Ishikawa (cell line): ENCODE measurements around the gene SLC2A2.

Experiments used
- CEBPB ChIP-seq: IDR thresholded peaks from 2 replicates; pipeline ENCODE4 v1.6.1; 2012
- CREB1 ChIP-seq: IDR thresholded peaks from 2 replicates; pipeline ENCODE4 v1.6.1; 2012; ENCODE audit warnings: low read depth
- EGR1 ChIP-seq: IDR thresholded peaks from 2 replicates; pipeline ENCODE4 v1.6.1; 2012
- EP300 ChIP-seq: IDR thresholded peaks from 2 replicates; pipeline ENCODE4 v1.6.1; 2012; ENCODE audit warnings: borderline replicate concordance
- FOXM1 ChIP-seq: IDR thresholded peaks from 2 replicates; pipeline ENCODE4 v1.6.1; 2012; ENCODE audit warnings: low read depth, borderline replicate concordance
- NFIC ChIP-seq: IDR thresholded peaks from 2 replicates; pipeline ENCODE4 v1.6.1; 2012
- RAD21 ChIP-seq: IDR thresholded peaks from 2 replicates; pipeline ENCODE4 v1.6.1; 2012; ENCODE audit warnings: low read depth
- REST ChIP-seq: IDR thresholded peaks from 2 replicates; pipeline ENCODE4 v1.6.1; 2012; ENCODE audit warnings: low read depth, mild to moderate bottlenecking
- TAF1 ChIP-seq: IDR thresholded peaks from 2 replicates; pipeline ENCODE4 v1.6.1; 2012; ENCODE audit warnings: low read depth, mild to moderate bottlenecking
- TCF12 ChIP-seq: IDR thresholded peaks from 2 replicates; pipeline ENCODE4 v1.6.1; 2012; ENCODE audit warnings: low read depth
- TEAD4 ChIP-seq: IDR thresholded peaks from 2 replicates; pipeline ENCODE4 v1.6.1; 2012
- USF1 ChIP-seq: IDR thresholded peaks from 2 replicates; pipeline ENCODE4 v1.6.1; 2012
- YY1 ChIP-seq: IDR thresholded peaks from 2 replicates; pipeline ENCODE4 v1.6.1; 2012; ENCODE audit warnings: low read depth
- ZBTB7A ChIP-seq: IDR thresholded peaks from 2 replicates; pipeline ENCODE4 v1.6.1; 2012; ENCODE audit warnings: low read depth
- TF ChIP-seq, protein P1 (sequence below): IDR thresholded peaks from 2 replicates; pipeline ENCODE4 v1.6.1; 2012

Gene SLC2A2

DNA sequence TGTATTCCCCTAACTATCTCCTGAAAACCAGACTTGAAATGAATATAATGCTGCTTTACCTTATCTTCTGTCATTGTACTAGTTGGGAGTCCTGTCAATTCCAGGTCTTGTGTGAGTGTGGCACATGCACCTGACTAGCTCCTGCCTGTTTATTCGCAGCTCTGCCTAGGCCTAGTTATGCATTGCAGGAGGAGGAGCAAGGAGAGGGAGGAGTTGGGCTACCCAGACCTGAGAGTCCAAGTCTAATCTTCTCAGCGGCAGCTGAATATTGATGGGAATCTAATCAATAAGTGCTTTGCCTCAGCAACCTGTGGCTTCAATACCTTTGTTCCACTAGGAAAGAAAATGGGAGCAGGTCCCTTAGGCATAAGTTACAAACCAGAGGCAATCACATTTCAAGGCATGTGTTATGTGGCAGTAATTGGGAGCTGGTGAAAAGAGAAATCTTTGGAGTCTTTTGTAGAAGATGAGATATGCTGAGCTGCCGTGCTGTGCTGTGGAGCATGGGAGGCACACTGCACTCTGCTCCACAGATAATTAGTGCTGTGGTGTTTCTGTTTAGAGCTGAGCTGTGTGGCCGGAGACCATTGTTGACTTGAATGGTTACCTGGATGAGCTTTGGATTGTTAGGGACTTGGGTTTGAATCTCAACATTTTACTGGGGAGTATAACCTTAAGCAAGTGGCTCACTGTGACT, at the start of gene SLC2A2:
TSS of gene SLC2A2 (minus strand) at position 124 of the 697 bp plus-strand sequence. CDS start at position 74, 50 bp downstream.
- TF ChIP-seq TEAD4 = no peak
- no peak for TF ChIP-seq RAD21

GRCh38 chr3:171072432-171072831, 45.9 kb upstream of the SLC2A2 start:
- TF ChIP-seq, protein P1, sequence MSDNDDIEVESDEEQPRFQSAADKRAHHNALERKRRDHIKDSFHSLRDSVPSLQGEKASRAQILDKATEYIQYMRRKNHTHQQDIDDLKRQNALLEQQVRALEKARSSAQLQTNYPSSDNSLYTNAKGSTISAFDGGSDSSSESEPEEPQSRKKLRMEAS = no peak
- TF ChIP-seq TAF1 (no peak), USF1 (no peak), REST (no peak), ZBTB7A (no peak)

DNA sequence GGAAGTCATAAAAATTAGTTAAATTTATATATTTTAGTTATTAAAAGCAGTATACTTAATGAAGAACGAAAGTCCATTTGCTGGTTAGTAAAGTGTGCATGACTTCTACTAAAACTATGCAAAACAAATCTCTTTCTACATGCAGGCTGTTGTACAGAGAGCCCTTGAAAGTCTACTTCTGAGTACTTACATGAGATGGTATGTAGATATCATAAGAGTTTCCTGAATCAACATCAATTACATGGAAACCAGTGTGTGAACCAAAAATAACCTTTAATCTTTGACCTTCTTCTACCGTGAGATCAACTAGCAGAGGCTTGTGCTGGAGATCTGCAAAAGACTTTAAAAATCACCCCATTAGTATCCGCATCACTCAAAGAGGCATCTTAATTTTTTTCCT, 42.1 kb upstream of the SLC2A2 start:
- TF ChIP-seq CEBPB = no peak

GRCh38 chr3:171066206-171066605, 39.7 kb upstream of the SLC2A2 start:
- TF ChIP-seq RAD21 = no peak
- no peak for TF ChIP-seq ZBTB7A
- TF ChIP-seq CREB1 = no peak
- TF ChIP-seq USF1 = no peak
- no peak for TF ChIP-seq CEBPB
- no peak for TF ChIP-seq TEAD4
- no peak for TF ChIP-seq EGR1

- TF ChIP-seq CREB1 (no peak), TAF1 (no peak), FOXM1 (no peak), USF1 (no peak), TCF12 (no peak)
- TF ChIP-seq, protein P1 = no peak
Observed at GRCh38 chr3:171065732-171066131, 39.2 kb upstream of the SLC2A2 start.

- TF ChIP-seq REST = no peak
- TF ChIP-seq TCF12 = no peak
- no peak for TF ChIP-seq CREB1
- no peak for TF ChIP-seq EGR1
- TF ChIP-seq EP300 = no peak
- TF ChIP-seq RAD21 = no peak
- TF ChIP-seq USF1 = no peak
- TF ChIP-seq FOXM1 = no peak
- TF ChIP-seq NFIC = no peak
- TF ChIP-seq ZBTB7A = no peak
- TF ChIP-seq TEAD4 = no peak
- TF ChIP-seq CEBPB = no peak
- TF ChIP-seq YY1 = no peak
- TF ChIP-seq, protein P1 = no peak
- TF ChIP-seq TAF1 = no peak
Observed at GRCh38 chr3:171064461-171064860, 37.9 kb upstream of the SLC2A2 start.
